CD4-positive, alpha-beta T cell treated with Interleukin-21 for 1 hour (primary cell): ENCODE data around the gene PLCB1.

Experiments
- DNase-seq: peaks from one replicate; pipeline ENCODE4 v3.0.0-alpha.2; 2020

PLCB1 gene

DNA sequence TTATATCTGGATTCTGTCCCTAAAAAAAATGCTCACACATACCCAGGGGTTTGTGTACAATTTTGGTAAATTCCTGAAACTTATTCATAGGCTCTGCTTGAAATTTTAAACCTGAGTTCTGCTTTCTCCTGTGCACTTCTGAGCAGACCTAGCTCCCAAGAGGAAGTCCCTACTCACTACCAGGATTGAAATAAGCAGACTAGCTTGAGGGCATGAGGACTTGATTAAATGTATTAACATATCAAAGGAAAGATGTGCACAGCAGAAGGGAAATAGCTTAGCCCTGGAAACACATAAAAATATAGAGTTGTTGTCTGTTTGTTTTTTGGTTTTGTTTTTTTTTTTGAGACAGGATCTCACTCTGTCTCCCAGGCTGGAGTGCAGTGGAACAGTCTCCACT lies 785.0 kb downstream of the PLCB1 start:
- DNase-seq = no peak

DNA sequence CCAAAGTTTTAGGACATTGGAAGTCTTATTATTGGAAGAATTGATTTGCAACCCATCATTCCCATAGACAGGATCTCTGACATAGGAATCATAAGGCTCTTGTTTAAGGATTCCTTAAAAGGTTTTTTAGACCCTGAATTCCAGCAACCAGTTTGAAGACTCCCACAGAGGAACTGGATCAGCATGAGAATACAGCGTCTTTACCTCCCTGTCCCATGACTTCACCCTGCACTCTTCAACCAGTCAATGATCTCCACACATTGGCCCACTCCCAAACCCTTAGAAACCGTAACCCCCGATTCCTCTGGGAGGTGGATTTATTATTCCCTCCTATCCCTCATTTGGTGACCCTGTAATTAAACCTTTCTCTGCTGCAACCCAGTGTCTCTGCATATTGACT lies 786.1 kb downstream of the PLCB1 start:
- no peak for DNase-seq

- no peak for DNase-seq
Measured at GRCh38 chr20:8924539-8924938, 792.5 kb downstream of the PLCB1 start.

DNA sequence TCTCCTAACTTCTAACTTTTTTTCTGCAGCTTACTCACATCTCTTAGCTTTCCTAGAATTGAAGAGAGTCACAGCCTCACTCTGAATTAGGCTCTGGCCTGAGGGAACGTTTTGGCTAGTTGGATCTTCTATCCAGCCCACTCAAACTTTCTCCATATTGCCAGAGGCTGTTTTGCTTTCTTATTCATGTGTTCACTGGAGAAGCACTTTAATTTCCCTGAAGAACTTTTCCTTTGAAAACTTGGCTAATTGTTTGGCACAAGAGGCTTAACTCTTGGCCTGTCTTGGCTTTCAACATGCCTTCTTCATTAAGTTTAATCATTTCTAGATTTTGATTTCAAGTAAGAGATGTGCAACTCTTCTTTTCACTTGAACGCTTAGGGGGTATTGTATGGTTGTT lies 798.7 kb downstream of the PLCB1 start:
- DNase-seq = no peak

GRCh38 chr20:8932192-8933165 lies 800.4 kb downstream of the PLCB1 start:
- no peak for DNase-seq

- DNase-seq = no peak
Measured at GRCh38 chr20:8933381-8933807, 801.3 kb downstream of the PLCB1 start.

GRCh38 chr20:8934362-8934761 lies 802.3 kb downstream of the PLCB1 start:
- no peak for DNase-seq
